HCT116 (cell line): ENCODE data around the gene CUX1. TPM values are rescaled to one million over a fixed set of nuclear protein-coding genes. Genes with fewer than 3 reads are reported as not detected.
"Not testable (repeated sequence)": the region's sequence is repeated elsewhere in the genome, so short reads cannot be mapped to it uniquely, and the experiment has no call there.

Experiments
- ATAC-seq: fragments of 200-7000 bp; cut with Tn5 transposase; 2 replicates; pipeline ENCODE4 v1.9.1; 2020; ENCODE audit warnings: mild to moderate bottlenecking, moderate library complexity
- BruUV-seq: library from RNA; stranded (reverse); fragments of 400-500 nt; replicated peaks from 2 replicates; lab custom pipeline; 2021; lab: Mats Ljungman, UMichigan
- CTCF ChIA-PET: fragments of 300-600 bp; sonication (Branson Sonifier 250); formaldehyde crosslinking; loops from one replicate; lab custom pipeline; 2021; ENCODE audit warnings: antibody characterized with exemption; lab: Charles Lee
- POLR2A ChIA-PET: fragments of 300-600, 350-600 bp; sonication (Branson Sonifier 250); formaldehyde crosslinking; loops from one replicate; lab custom pipeline; 2021; ENCODE audit warnings: antibody characterized with exemption; lab: Charles Lee
- RAD21 ChIA-PET, 2 experiments: fragments of 300-600 bp; sonication (Branson Sonifier 250); formaldehyde crosslinking; loops; one replicate each; lab custom pipeline; 2023; ENCODE audit warnings: low total read pairs in 2 of 2; ENCODE audit not compliant: uncharacterized antibody in 2 of 2, unreplicated experiment in 2 of 2, low non-redundant PET in 1 of 2; lab: Charles Lee
- DNase-seq: peaks from one replicate; pipeline ENCODE4 v3.0.0-alpha.2; 2010; ENCODE audit warnings: low read depth, low spot score
- H2AFZ ChIP-seq: fragments of 200-600 bp; shearing (Covaris generic), sonication (generic); 2 replicates; pipeline ENCODE4 v1.6.1; 2017; ENCODE audit warnings: low read depth, mixed run types, mixed read lengths, antibody characterized with exemption, low read length; ENCODE audit not compliant: poor library complexity, severe bottlenecking
- H3K27ac ChIP-seq: 2 replicates; pipeline ENCODE4 v1.5.1; 2012; ENCODE audit warnings: low read depth, low read length
- H3K27me3 ChIP-seq: fragments of 200-600 bp; sonication (generic); 2 replicates; pipeline ENCODE4 v1.6.1; 2016; ENCODE audit warnings: mixed run types, low read length, mixed read lengths; ENCODE audit not compliant: insufficient read depth
- H3K36me3 ChIP-seq, 2 experiments: fragments of 200-500 bp in 1 of 2; fragments of 200-600 bp in 1 of 2; sonication (Bioruptor generic) in 1 of 2; sonication (generic) in 1 of 2; 2 replicates each; pipeline versions ENCODE4 v1.5.1 to v1.6.1; 2014 to 2016; ENCODE audit warnings: low read length in 2 of 2, inconsistent platforms in 1 of 2, mixed read lengths in 1 of 2, mixed run types in 1 of 2; ENCODE audit not compliant: insufficient read depth in 2 of 2, control insufficient read depth in 1 of 2
- H3K4me1 ChIP-seq, 2 experiments: fragments of 200-600 bp in 1 of 2; sonication (generic) in 1 of 2; 2 replicates each; pipeline versions ENCODE4 v1.5.1 to v1.6.1; 2012 to 2017; ENCODE audit warnings: low read length in 2 of 2, inconsistent platforms in 1 of 2, mild to moderate bottlenecking in 1 of 2, mixed read lengths in 1 of 2, mixed run types in 1 of 2, moderate library complexity in 1 of 2; ENCODE audit not compliant: insufficient read depth in 2 of 2, control insufficient read depth in 1 of 2
- H3K4me2 ChIP-seq: fragments of 200-600 bp; sonication (generic); 2 replicates; pipeline ENCODE4 v1.6.1; 2017; ENCODE audit warnings: mixed run types, low read length, mixed read lengths
- H3K4me3 ChIP-seq, 2 experiments: fragments of 200-600 bp in 1 of 2; sonication (generic) in 1 of 2; replicated peaks in 1 of 2; 2 replicates each; pipeline ENCODE4 v1.5.1; 2011 to 2016; ENCODE audit warnings: low read length in 2 of 2, control low read depth in 1 of 2, low read depth in 1 of 2, mild to moderate bottlenecking in 1 of 2, mixed read lengths in 1 of 2, mixed run types in 1 of 2
- H3K79me2 ChIP-seq: fragments of 200-600 bp; sonication (generic); 2 replicates; pipeline ENCODE4 v1.6.1; 2017; ENCODE audit warnings: mild to moderate bottlenecking, mixed run types, low read length, moderate library complexity, mixed read lengths; ENCODE audit not compliant: insufficient read depth
- H3K9ac ChIP-seq: fragments of 200-600 bp; sonication (generic); 2 replicates; pipeline ENCODE4 v1.6.1; 2016; ENCODE audit warnings: low read length, mixed read lengths
- H3K9me2 ChIP-seq: fragments of 200-600 bp; sonication (generic), shearing (Covaris generic); 2 replicates; pipeline ENCODE4 v1.6.1; 2017; ENCODE audit warnings: mixed run types, mild to moderate bottlenecking, moderate library complexity; ENCODE audit not compliant: insufficient read depth
- H3K9me3 ChIP-seq, 2 experiments: fragments of 200-500 bp in 1 of 2; fragments of 200-600 bp in 1 of 2; sonication (Bioruptor generic) in 1 of 2; sonication (generic) in 1 of 2; 2 replicates each; pipeline ENCODE4 v1.6.1; 2014 to 2017; ENCODE audit warnings: low read length in 2 of 2, mixed read lengths in 2 of 2, inconsistent platforms in 1 of 2, low read depth in 1 of 2, mild to moderate bottlenecking in 1 of 2, mixed run types in 1 of 2, moderate library complexity in 1 of 2; ENCODE audit not compliant: control insufficient read depth in 1 of 2, insufficient read depth in 1 of 2
- H4K20me1 ChIP-seq: fragments of 200-600 bp; sonication (generic), shearing (Covaris generic); 2 replicates; pipeline ENCODE4 v1.6.1; 2017; ENCODE audit warnings: mixed run types, mild to moderate bottlenecking, moderate library complexity; ENCODE audit not compliant: insufficient read depth
- ATF3 ChIP-seq: IDR thresholded peaks from 2 replicates; pipeline ENCODE4 v1.6.1; 2012
- EGR1 ChIP-seq: IDR thresholded peaks from 2 replicates; pipeline ENCODE4 v1.6.1; 2012; ENCODE audit warnings: low read depth
- ELF1 ChIP-seq: IDR thresholded peaks from 2 replicates; pipeline ENCODE4 v1.6.1; 2012; ENCODE audit warnings: low read depth, borderline replicate concordance
- EZH2 ChIP-seq: fragments of 200-600 bp; sonication (generic); IDR thresholded peaks from 2 replicates; pipeline ENCODE4 v1.6.1; 2017; ENCODE audit warnings: antibody characterized with exemption, mixed run types
- EZH2phosphoT487 ChIP-seq: fragments of 200-600 bp; IDR thresholded peaks from 2 replicates; pipeline ENCODE4 v1.6.1; 2018; ENCODE audit warnings: antibody characterized with exemption, borderline replicate concordance
- POLR2AphosphoS5 ChIP-seq: IDR thresholded peaks from 2 replicates; pipeline ENCODE4 v1.6.1; 2011; ENCODE audit warnings: mild to moderate bottlenecking, low read depth, low read length, moderate library complexity
- RAD21 ChIP-seq: IDR thresholded peaks from 2 replicates; pipeline ENCODE4 v1.6.1; 2012; ENCODE audit warnings: low read depth, mild to moderate bottlenecking
- REST ChIP-seq: IDR thresholded peaks from 2 replicates; pipeline ENCODE4 v1.6.1; 2012; ENCODE audit warnings: low read depth
- SP1 ChIP-seq: IDR thresholded peaks from 2 replicates; pipeline ENCODE4 v1.6.1; 2012; ENCODE audit warnings: low read depth
- TCF7L2 ChIP-seq: IDR thresholded peaks from 2 replicates; pipeline ENCODE4 v1.7.0; 2011; ENCODE audit warnings: borderline replicate concordance, inconsistent platforms; ENCODE audit not compliant: insufficient read depth, insufficient read length; ENCODE audit errors: extremely low read depth
- ZFX ChIP-seq: fragments of 450-650 bp; IDR thresholded peaks from 2 replicates; pipeline ENCODE4 v1.6.1; 2017
- ZNF274 ChIP-seq: fragments of 200-500 bp; sonication (Bioruptor generic); IDR thresholded peaks from 2 replicates; pipeline ENCODE4 v1.6.1; 2014; ENCODE audit warnings: mild to moderate bottlenecking, low read depth, low read length, inconsistent platforms
- intact Hi-C: fragments of 100-400 bp; cut with micrococcal nuclease; formaldehyde crosslinking; loops from 2 replicates; pipeline ENCODE4 v1.10.0; 2022
- total RNA-seq: library from RNA; stranded (reverse); gene quantifications from one replicate; pipeline ENCODE4 v1.2.1, GENCODE V29; 2021; ENCODE audit not compliant: unreplicated experiment
- TF ChIP-seq, protein P1 (sequence below): IDR thresholded peaks from 2 replicates; pipeline ENCODE4 v1.6.1; 2012

CUX1 gene
- total RNA-seq, 1 experiment from 2014 or later: 68.9 TPM

DNA sequence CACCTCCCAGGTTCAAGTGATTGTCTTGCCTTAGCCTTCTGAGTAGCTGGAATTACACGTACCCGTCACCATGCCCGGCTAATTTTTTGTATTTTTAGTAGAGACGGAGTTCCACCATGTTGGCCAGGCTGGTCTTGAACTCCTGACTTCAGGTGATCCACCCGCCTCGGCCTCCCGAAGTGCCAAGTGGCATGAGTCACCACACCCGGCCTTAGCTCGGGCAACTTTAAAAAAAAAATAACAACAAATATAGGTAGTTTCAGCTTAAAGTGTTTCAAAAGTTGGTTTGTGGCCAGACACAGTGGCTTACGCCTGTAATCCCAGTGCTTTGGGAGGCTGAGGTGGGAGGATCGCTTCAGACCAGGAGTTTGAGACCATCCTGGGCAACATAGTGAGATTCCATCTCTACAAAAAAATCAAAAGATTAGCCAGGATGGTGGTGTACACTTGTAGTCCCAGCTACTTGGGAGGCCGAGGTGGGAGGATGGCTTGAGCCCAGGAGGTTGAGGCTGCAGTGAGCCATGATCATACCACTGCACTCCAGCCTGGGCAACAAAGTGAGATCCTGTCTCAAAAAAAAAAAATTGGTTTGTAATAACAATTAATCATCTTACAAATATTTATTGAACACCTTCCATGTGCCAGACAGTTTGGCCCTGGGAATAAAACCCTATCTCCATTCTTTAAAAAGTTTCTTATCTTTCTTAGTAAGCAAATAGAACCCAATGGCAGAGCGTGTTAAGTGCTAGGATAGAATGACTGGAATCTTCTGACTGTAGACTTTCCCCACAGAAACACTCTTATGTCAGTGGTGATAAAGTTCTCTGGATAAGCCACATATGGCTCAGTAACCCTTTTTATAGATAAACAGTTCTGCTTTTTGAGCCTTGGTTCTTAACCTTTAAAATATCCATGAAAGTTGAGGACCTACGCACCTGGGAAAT is 104.4 kb downstream of the CUX1 start:
- H4K20me1 ChIP-seq, H3K9me2 ChIP-seq, H3K9me3 ChIP-seq, DNase-seq, intact Hi-C loops, CTCF ChIA-PET, H3K36me3 ChIP-seq, H3K27ac ChIP-seq, RAD21 ChIA-PET, H3K27me3 ChIP-seq, POLR2A ChIA-PET, ATAC-seq, H2AFZ ChIP-seq, H3K4me2 ChIP-seq, H3K4me3 ChIP-seq, BruUV-seq: not testable (repeated sequence)
- H3K79me2 ChIP-seq: peaks cover 56% of the 10 kb centered on the region
- peaks cover 20 to 52% of the 10 kb centered on the region in 2 experiments for H3K4me1 ChIP-seq
- H3K9ac ChIP-seq: 0 out of 2 replicates have a peak overlapping the region, but pooled peaks have one; percentile 22

- Histone ChIP-seq H3K27me3 (no peaks in the 10 kb centered on the region), H3K36me3 (peaks cover 0 to under 1% of the 10 kb centered on the region in 2 experiments; a peak in 1 of 4 replicates), H3K4me2 (peak overlapping the region; percentile 80), H3K79me2 (peaks cover 53% of the 10 kb centered on the region), H3K4me3 (no peak overlapping the region), H3K4me1 (peaks cover 20 to 52% of the 10 kb centered on the region in 2 experiments), H3K9ac (peak overlapping the region; percentile 60; the same call in 1 of the 2 replicates), H3K9me2 (no peaks in the 10 kb centered on the region), H3K27ac (peak overlapping the region; percentile 72; the same call in 1 of the 2 replicates), H2AFZ (no peak overlapping the region), H4K20me1 (no peaks in the 10 kb centered on the region), H3K9me3 (no peaks in the 10 kb centered on the region)
- ChIA-PET RAD21 (no interaction called here), CTCF (no interaction called here), POLR2A (no interaction called here)
- intact Hi-C loops: no loop called here
- no peak for ATAC-seq
- BruUV-seq: no TSS peak
- DNase-seq: no peak
- TF ChIP-seq EZH2phosphoT487 (no peak), REST (no peak), SP1 (no peak), ELF1 (no peak), ZNF274 (no peak), RAD21 (no peak), TCF7L2 (no peak), EGR1 (no peak), ZFX (no peak), EZH2 (no peak), ATF3 (no peak), POLR2AphosphoS5 (no peak)
- TF ChIP-seq, protein P1, sequence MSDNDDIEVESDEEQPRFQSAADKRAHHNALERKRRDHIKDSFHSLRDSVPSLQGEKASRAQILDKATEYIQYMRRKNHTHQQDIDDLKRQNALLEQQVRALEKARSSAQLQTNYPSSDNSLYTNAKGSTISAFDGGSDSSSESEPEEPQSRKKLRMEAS: no peak
Measured at GRCh38 chr7:101922631-101923601, 105.5 kb downstream of the CUX1 start.
